T-cell (primary cell): ENCODE measurements around the gene DLG2. TPM values are rescaled to one million over a fixed set of nuclear protein-coding genes. Genes with fewer than 3 reads are reported as not detected.

Experiments
- ATAC-seq, 4 experiments: fragments of 200-7000 bp in 3 of 4; fragments of 150-1000 bp in 1 of 4; cut with Tn5 transposase; replicated peaks in 1 of 4; 1 replicate in 3 of 4; 2 replicates in 1 of 4; pipeline ENCODE4 v1.10.0; 2021; ENCODE audit warnings: moderate library complexity in 3 of 4, mild to moderate bottlenecking in 2 of 4, moderate number of reproducible peaks in 1 of 4
- CTCF ChIA-PET, 2 donors: fragments of 300-600 bp; sonication (Branson Sonifier 250); formaldehyde crosslinking; loops; one replicate each; lab custom pipeline; 2022; ENCODE audit warnings: antibody characterized with exemption in 2 of 2; lab: Charles Lee
- POLR2A ChIA-PET, 2 donors: fragments of 300-600 bp; sonication (Branson Sonifier 250); formaldehyde crosslinking; loops; one replicate each; lab custom pipeline; 2022; ENCODE audit warnings: antibody characterized with exemption in 2 of 2; lab: Charles Lee
- DNase-seq, 35 experiments: peaks; one replicate each; pipeline versions ENCODE4 v3.0.0 to v3.0.0-alpha.2; 2013 to 2023
- H3K27ac ChIP-seq: one replicate; pipeline ENCODE4 v1.5.1; 2013; ENCODE audit warnings: low read length
- H3K27me3 ChIP-seq, 2 experiments: replicated peaks in 1 of 2; 1 replicate in 1 of 2; 2 replicates in 1 of 2; pipeline versions ENCODE4 v1.6.1 to v1.7.0; 2013; ENCODE audit warnings: low read length in 1 of 2, mixed read lengths in 1 of 2; ENCODE audit not compliant: control insufficient read depth in 2 of 2, insufficient read depth in 2 of 2; ENCODE audit errors: extremely low read depth in 1 of 2
- H3K36me3 ChIP-seq, 2 donors: 1 replicate in 1 of 2; 2 replicates in 1 of 2; pipeline versions ENCODE4 v1.6.1 to v1.7.0; 2013; ENCODE audit warnings: low read length in 1 of 2; ENCODE audit not compliant: control insufficient read depth in 2 of 2, insufficient read depth in 1 of 2; ENCODE audit errors: extremely low read depth in 1 of 2
- H3K4me1 ChIP-seq, 2 experiments: 1 replicate in 1 of 2; 2 replicates in 1 of 2; pipeline versions ENCODE4 v1.6.1 to v1.7.0; 2013; ENCODE audit warnings: low read length in 2 of 2, mixed read lengths in 1 of 2; ENCODE audit not compliant: insufficient read depth in 2 of 2, control insufficient read depth in 1 of 2; ENCODE audit errors: extremely low read depth in 1 of 2
- H3K4me3 ChIP-seq, 2 donors: 1 replicate in 1 of 2; 2 replicates in 1 of 2; pipeline versions ENCODE4 v1.5.1 to v1.7.0; 2013; ENCODE audit warnings: mild to moderate bottlenecking in 2 of 2, low read length in 1 of 2, moderate library complexity in 1 of 2; ENCODE audit not compliant: control insufficient read depth in 1 of 2; ENCODE audit errors: extremely low read depth in 1 of 2
- H3K9me3 ChIP-seq: 2 replicates; pipeline ENCODE4 v1.7.0; 2013
- H3K27ac Mint-ChIP-seq, 2 donors: one replicate each; pipeline ENCODE4 v1.8.0; 2020 to 2021; ENCODE audit warnings: mild to moderate bottlenecking in 2 of 2, mixed read lengths in 2 of 2
- H3K27me3 Mint-ChIP-seq, 2 donors: one replicate each; pipeline ENCODE4 v1.8.0; 2021 to 2022; ENCODE audit warnings: mixed read lengths in 2 of 2
- H3K36me3 Mint-ChIP-seq: one replicate; pipeline ENCODE4 v1.8.0; 2021; ENCODE audit warnings: mixed read lengths
- H3K4me1 Mint-ChIP-seq, 3 donors: one replicate each; pipeline ENCODE4 v1.8.0; 2020 to 2022; ENCODE audit warnings: mixed read lengths in 3 of 3, mild to moderate bottlenecking in 1 of 3
- H3K4me3 Mint-ChIP-seq, 3 donors: one replicate each; pipeline ENCODE4 v1.8.0; 2020 to 2022; ENCODE audit warnings: mild to moderate bottlenecking in 3 of 3, mixed read lengths in 3 of 3, moderate library complexity in 3 of 3
- H3K9me3 Mint-ChIP-seq, 3 donors: one replicate each; pipeline ENCODE4 v1.8.0; 2020 to 2022; ENCODE audit warnings: mixed read lengths in 3 of 3
- WGBS: methylation state at CpG from one replicate; pipeline ENCODE4 v1.1.5; 2013; ENCODE audit warnings: missing lambda C conversion rate; ENCODE audit not compliant: insufficient coverage; 5-methylcytosine and 5-hydroxymethylcytosine counted together
- total RNA-seq, 35 experiments: library from RNA in 6 of 35; stranded (reverse) in 6 of 35; fragments of 120-200 nt in 1 of 35; gene quantifications; one replicate each; pipeline versions ENCODE4 v1.2.1 to v1.2.4 and lab custom pipeline; 2013 to 2026

Gene DLG2
- total RNA-seq, 5 donors from 2014 or later (not counting 1 experiment from before 2014, with no cell fraction given), result 2.3 to 4.1 (median 2.9) TPM

- H3K27ac ChIP-seq, result no peak overlapping the region
- DNase-seq (no peak), ATAC-seq (no peak)
- H3K27ac Mint-ChIP-seq, result no peak overlapping the region
- H3K4me3 ChIP-seq, result no peak overlapping the region
- H3K9me3 Mint-ChIP-seq, result no peaks in the 10 kb centered on the region
- H3K27me3 Mint-ChIP-seq, result peaks cover 14 to 15% of the 10 kb centered on the region in 2 donors
- H3K4me1 Mint-ChIP-seq, result no peaks in the 10 kb centered on the region
- ChIA-PET CTCF (interaction anchor here in 1 of 2 donors (0.7 kb wide), 1 partner anchor 23 kb away, joined by 3 read pairs; no protein-coding TSS in a partner anchor), POLR2A (no interaction called here)
- no peak overlapping the region for H3K4me3 Mint-ChIP-seq
- no peaks in the 10 kb centered on the region for H3K4me1 ChIP-seq
- no peaks in the 10 kb centered on the region for H3K27me3 ChIP-seq
- H3K36me3 ChIP-seq, result no peaks in the 10 kb centered on the region
- H3K36me3 Mint-ChIP-seq, result no peaks in the 10 kb centered on the region
- H3K9me3 ChIP-seq, result no peaks in the 10 kb centered on the region
These were observed 2149.4 kb downstream of the DLG2 start for GRCh38 chr11:83477772-83478171.

GRCh38 chr11:83475760-83476159 lies 2151.4 kb downstream of the DLG2 start:
- Mint-ChIP-seq H3K4me3 (no peak overlapping the region), H3K27ac (no peak overlapping the region), H3K27me3 (peaks cover 14 to 19% of the 10 kb centered on the region in 2 donors), H3K4me1 (no peaks in the 10 kb centered on the region), H3K9me3 (no peaks in the 10 kb centered on the region), H3K36me3 (no peaks in the 10 kb centered on the region)
- no peak overlapping the region for H3K4me3 ChIP-seq
- H3K4me1 ChIP-seq, result no peaks in the 10 kb centered on the region
- no peaks in the 10 kb centered on the region for H3K9me3 ChIP-seq
- DNase-seq (no peak), ATAC-seq (no peak)
- POLR2A ChIA-PET, result no interaction called here
- CTCF ChIA-PET, result no interaction called here
- 93% methylated on average over 2 of the region's 3 CpGs for WGBS
- H3K27me3 ChIP-seq, result no peaks in the 10 kb centered on the region
- no peak overlapping the region for H3K27ac ChIP-seq
- H3K36me3 ChIP-seq, result no peaks in the 10 kb centered on the region

GRCh38 chr11:83473743-83474142 lies 2153.4 kb downstream of the DLG2 start:
- H3K36me3 ChIP-seq, result no peaks in the 10 kb centered on the region
- ChIA-PET CTCF (no interaction called here), POLR2A (no interaction called here)
- no peaks in the 10 kb centered on the region for H3K4me1 ChIP-seq
- ATAC-seq (no peak), DNase-seq (no peak)
- Mint-ChIP-seq H3K4me3 (no peak overlapping the region), H3K9me3 (no peaks in the 10 kb centered on the region), H3K4me1 (no peaks in the 10 kb centered on the region), H3K36me3 (no peaks in the 10 kb centered on the region), H3K27ac (no peak overlapping the region), H3K27me3 (peaks cover 12 to 16% of the 10 kb centered on the region in 2 donors)
- H3K27ac ChIP-seq, result no peak overlapping the region
- H3K9me3 ChIP-seq, result no peaks in the 10 kb centered on the region
- WGBS, result 46% methylated on average over 2 of the region's 3 CpGs
- no peak overlapping the region for H3K4me3 ChIP-seq
- no peaks in the 10 kb centered on the region for H3K27me3 ChIP-seq

- Histone ChIP-seq H3K9me3 (no peaks in the 10 kb centered on the region), H3K27me3 (no peaks in the 10 kb centered on the region), H3K27ac (no peak overlapping the region), H3K4me3 (no peak overlapping the region), H3K36me3 (no peaks in the 10 kb centered on the region), H3K4me1 (no peaks in the 10 kb centered on the region)
- no peak overlapping the region for H3K27ac Mint-ChIP-seq
- no peaks in the 10 kb centered on the region for H3K4me1 Mint-ChIP-seq
- DNase-seq, result no peak
- no peaks in the 10 kb centered on the region for H3K36me3 Mint-ChIP-seq
- H3K4me3 Mint-ChIP-seq, result no peak overlapping the region
- no peak for ATAC-seq
- POLR2A ChIA-PET, result no interaction called here
- H3K27me3 Mint-ChIP-seq, result peaks cover 9 to 16% of the 10 kb centered on the region in 2 donors
- CTCF ChIA-PET, result no interaction called here
- H3K9me3 Mint-ChIP-seq, result no peaks in the 10 kb centered on the region
These were observed 2154.3 kb downstream of the DLG2 start for GRCh38 chr11:83472806-83473205.

- H3K4me1 Mint-ChIP-seq, result no peaks in the 10 kb centered on the region
- Histone ChIP-seq H3K27ac (no peak overlapping the region), H3K36me3 (no peaks in the 10 kb centered on the region), H3K27me3 (no peaks in the 10 kb centered on the region), H3K9me3 (no peaks in the 10 kb centered on the region), H3K4me1 (no peaks in the 10 kb centered on the region), H3K4me3 (no peak overlapping the region)
- H3K27me3 Mint-ChIP-seq, result peaks cover 8 to 16% of the 10 kb centered on the region in 2 donors
- ChIA-PET CTCF (no interaction called here), POLR2A (no interaction called here)
- H3K36me3 Mint-ChIP-seq, result no peaks in the 10 kb centered on the region
- 20% methylated on average over 1 of the region's 5 CpGs for WGBS
- no peak overlapping the region for H3K4me3 Mint-ChIP-seq
- no peaks in the 10 kb centered on the region for H3K9me3 Mint-ChIP-seq
- DNase-seq (no peak), ATAC-seq (no peak)
- H3K27ac Mint-ChIP-seq, result no peak overlapping the region
These were observed 2155.1 kb downstream of the DLG2 start for GRCh38 chr11:83471831-83472727.

DNA sequence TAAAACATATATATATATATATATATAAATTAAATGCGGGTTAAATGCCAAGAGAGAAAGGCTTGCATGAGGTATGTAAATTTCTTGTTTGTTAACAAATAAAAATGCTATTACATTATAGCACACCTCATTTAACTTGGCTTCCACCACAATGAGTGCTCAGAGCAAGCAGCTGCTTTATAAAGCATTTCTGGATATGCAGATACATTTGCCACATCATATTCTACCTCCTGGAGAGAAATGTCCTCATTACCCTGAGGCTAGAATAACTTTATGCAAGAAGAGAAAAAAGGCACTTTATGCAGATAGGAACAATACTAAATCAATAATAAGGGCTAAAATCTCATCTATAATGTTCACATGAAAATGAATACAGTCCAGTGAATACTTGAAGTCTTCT lies 2159.3 kb downstream of the DLG2 start:
- Histone ChIP-seq H3K9me3 (no peaks in the 10 kb centered on the region), H3K27me3 (no peaks in the 10 kb centered on the region), H3K4me3 (no peak overlapping the region), H3K4me1 (no peaks in the 10 kb centered on the region), H3K36me3 (no peaks in the 10 kb centered on the region), H3K27ac (no peak overlapping the region)
- ATAC-seq, result no peak
- Mint-ChIP-seq H3K27ac (no peak overlapping the region), H3K9me3 (no peaks in the 10 kb centered on the region), H3K4me1 (no peaks in the 10 kb centered on the region), H3K36me3 (no peaks in the 10 kb centered on the region), H3K27me3 (peaks cover 6 to 14% of the 10 kb centered on the region in 2 donors), H3K4me3 (no peak overlapping the region)
- ChIA-PET CTCF (no interaction called here), POLR2A (no interaction called here)
- WGBS, result no CpG with 5 or more reads among the region's 1 CpG
- DNase-seq, result no peak
